Parathyroid adenoma (tissue), 2 donors: ENCODE measurements around the gene FEZF1.

ENCODE experiments used
- H2AFZ ChIP-seq: fragments of 300-600 bp; sonication (generic); one replicate; pipeline ENCODE4 v1.7.0; 2017; ENCODE audit warnings: antibody characterized with exemption, mild to moderate bottlenecking
- H3K27ac ChIP-seq: fragments of 300-600 bp; sonication (generic); one replicate; pipeline ENCODE4 v1.7.0; 2017
- H3K27me3 ChIP-seq: fragments of 300-600 bp; sonication (generic); one replicate; pipeline ENCODE4 v1.7.0; 2017; ENCODE audit warnings: low read length; ENCODE audit not compliant: control insufficient read depth, insufficient read depth
- H3K36me3 ChIP-seq: fragments of 300-600 bp; sonication (generic); one replicate; pipeline ENCODE4 v1.7.0; 2017; ENCODE audit warnings: low read length; ENCODE audit not compliant: control insufficient read depth, insufficient read depth
- H3K4me1 ChIP-seq: fragments of 300-600 bp; sonication (generic); one replicate; pipeline ENCODE4 v1.7.0; 2017; ENCODE audit warnings: control low read depth
- H3K4me2 ChIP-seq: fragments of 300-600 bp; sonication (generic); one replicate; pipeline ENCODE4 v1.7.0; 2017; ENCODE audit warnings: low read length
- H3K4me3 ChIP-seq: fragments of 300-600 bp; sonication (generic); one replicate; pipeline ENCODE4 v1.7.0; 2017; ENCODE audit warnings: low read depth, low read length
- H3K79me2 ChIP-seq: fragments of 300-600 bp; sonication (generic); one replicate; pipeline ENCODE4 v1.7.0; 2017; ENCODE audit warnings: control low read depth
- H3K9ac ChIP-seq: fragments of 300-600 bp; sonication (generic); one replicate; pipeline ENCODE4 v1.7.0; 2017; ENCODE audit warnings: mild to moderate bottlenecking
- H3K9me3 ChIP-seq: fragments of 300-600 bp; sonication (generic); one replicate; pipeline ENCODE4 v1.7.0; 2017; ENCODE audit warnings: low read length; ENCODE audit not compliant: control insufficient read depth
- CTCF ChIP-seq: fragments of 300-600 bp; sonication (generic); IDR thresholded peaks from one replicate; pipeline ENCODE4 v1.7.0; 2017; ENCODE audit warnings: antibody characterized with exemption, mild to moderate bottlenecking
- donor health status: primary hyperparathyroidism.

The FEZF1 gene

GRCh38 chr7:122304319-122304975, at the start of gene FEZF1:
Gene FEZF1 (minus strand): TSS chr7:122304750. CDS start chr7:122304437, 313 bp downstream.
- Histone ChIP-seq H3K27ac (no peak within 1 kb of the TSS), H2AFZ (no peak within 1 kb of the TSS), H3K79me2 (no peaks in the 10 kb centered on the region), H3K9me3 (no peaks in the 10 kb centered on the region), H3K4me1 (no peaks in the 10 kb centered on the region), H3K4me3 (no peak within 1 kb of the TSS), H3K4me2 (peak within 1 kb of the TSS; percentile 29), H3K36me3 (no peaks in the 10 kb centered on the region), H3K9ac (no peak within 1 kb of the TSS), H3K27me3 (peaks cover 27% of the 10 kb centered on the region)
- TF ChIP-seq CTCF = no peak

GRCh38 chr7:122352454-122352853, 47.9 kb upstream of the FEZF1 start:
- Histone ChIP-seq H2AFZ (no peak overlapping the region), H3K27ac (no peak overlapping the region), H3K4me3 (no peak overlapping the region), H3K4me2 (no peak overlapping the region), H3K9ac (no peak overlapping the region), H3K9me3 (no peaks in the 10 kb centered on the region), H3K27me3 (no peaks in the 10 kb centered on the region), H3K4me1 (no peaks in the 10 kb centered on the region), H3K79me2 (no peaks in the 10 kb centered on the region), H3K36me3 (no peaks in the 10 kb centered on the region)
- TF ChIP-seq CTCF = no peak

- Histone ChIP-seq H3K4me3 (no peak overlapping the region), H3K4me2 (no peak overlapping the region), H3K27ac (no peak overlapping the region), H2AFZ (no peak overlapping the region), H3K27me3 (no peaks in the 10 kb centered on the region), H3K9me3 (no peaks in the 10 kb centered on the region), H3K36me3 (no peaks in the 10 kb centered on the region), H3K79me2 (no peaks in the 10 kb centered on the region), H3K9ac (no peak overlapping the region), H3K4me1 (no peaks in the 10 kb centered on the region)
- TF ChIP-seq CTCF = no peak
These were observed 46.2 kb upstream of the FEZF1 start for GRCh38 chr7:122350701-122351100.

GRCh38 chr7:122344303-122344620, 39.7 kb upstream of the FEZF1 start:
- H3K4me1 ChIP-seq = no peaks in the 10 kb centered on the region
- TF ChIP-seq CTCF = no peak
- H3K27me3 ChIP-seq = no peaks in the 10 kb centered on the region
- H3K79me2 ChIP-seq = no peaks in the 10 kb centered on the region
- no peak overlapping the region for H3K4me3 ChIP-seq
- no peaks in the 10 kb centered on the region for H3K36me3 ChIP-seq
- H3K9ac ChIP-seq = no peak overlapping the region
- no peak overlapping the region for H3K4me2 ChIP-seq
- H3K9me3 ChIP-seq = no peaks in the 10 kb centered on the region
- no peak overlapping the region for H2AFZ ChIP-seq
- H3K27ac ChIP-seq = no peak overlapping the region

GRCh38 chr7:122343601-122344302, 39.2 kb upstream of the FEZF1 start:
- Histone ChIP-seq H2AFZ (no peak overlapping the region), H3K4me1 (no peaks in the 10 kb centered on the region), H3K4me3 (no peak overlapping the region), H3K27me3 (no peaks in the 10 kb centered on the region), H3K4me2 (no peak overlapping the region), H3K9ac (no peak overlapping the region), H3K27ac (no peak overlapping the region), H3K36me3 (no peaks in the 10 kb centered on the region), H3K9me3 (no peaks in the 10 kb centered on the region), H3K79me2 (no peaks in the 10 kb centered on the region)
- TF ChIP-seq CTCF = no peak
